ENCODE measurements around the gene LHX3. TPM values are rescaled to one million over a fixed set of nuclear protein-coding genes. Genes with fewer than 3 reads are reported as not detected.

LHX3 gene
- total RNA-seq (2021; fragmentation: NEBNext Ultra II Directional; extraction: Animal tissue kit (Norgen Biotek cat#: 25700)), result not detected in 2 replicates
- 0.02 and 0.03 TPM in 2 replicates for polyA plus RNA-seq (2011; rRNA removed)
- not detected for polyA plus RNA-seq (2011; cell fraction: cytosol; rRNA removed)
- 0.20 TPM for polyA plus RNA-seq (2011; cell fraction: nucleus; rRNA removed)
- polyA plus RNA-seq (2012, experiment 1 of 2), result not detected in 4 replicates
- polyA plus RNA-seq (2012, experiment 2 of 2), result not detected
- polyA plus RNA-seq (2013, experiment 1 of 2), result not detected
- 0.02 TPM for polyA plus RNA-seq (2013, experiment 2 of 2)
- not detected in 2 replicates for polyA minus RNA-seq (2011; rRNA and poly(A)+ RNA removed)
- not detected for polyA minus RNA-seq (2011; cell fraction: cytosol; rRNA and poly(A)+ RNA removed)
- polyA minus RNA-seq (2011; cell fraction: nucleus; rRNA and poly(A)+ RNA removed), result 0.30 TPM
- long read RNA-seq, experiment 1, result 0 reads
- long read RNA-seq, experiment 2, result 0 reads

GRCh38 chr9:136204838-136205706 is at the start of gene LHX3:
LHX3 (minus strand) TSS chr9:136205128; CDS start chr9:136205012, 116 bp downstream.
- H3K4ac ChIP-seq (replicated peaks; ENCODE audit: insufficient read length, low read depth, low read length), result no peak within 1 kb of the TSS
- TF ChIP-seq, protein P1, sequence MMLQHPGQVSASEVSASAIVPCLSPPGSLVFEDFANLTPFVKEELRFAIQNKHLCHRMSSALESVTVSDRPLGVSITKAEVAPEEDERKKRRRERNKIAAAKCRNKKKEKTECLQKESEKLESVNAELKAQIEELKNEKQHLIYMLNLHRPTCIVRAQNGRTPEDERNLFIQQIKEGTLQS (IDR thresholded peaks at IDR 0.05; ENCODE audit: insufficient read depth, low read depth, low read length), result no peak
- TF ChIP-seq KDM5A (IDR thresholded peaks at IDR 0.05; ENCODE audit: low read length) (no peak), SIRT6 (IDR thresholded peaks at IDR 0.05; ENCODE audit: low read length) (no peak), SUZ12 (IDR thresholded peaks at IDR 0.05; ENCODE audit: low read length) (peak; percentile 5; the same call in 1 of the 2 replicates), YY1 (IDR thresholded peaks at IDR 0.05; ENCODE audit: low read depth, low read length) (no peak), POLR2A (IDR thresholded peaks at IDR 0.05; ENCODE audit: control extremely low read depth in 1 of 2, low read depth in 2 of 2, low read length in 2 of 2) (no peak), KDM4A (IDR thresholded peaks at IDR 0.05; ENCODE audit: low read depth, low read length, severe bottlenecking) (no peak), CBX8 (IDR thresholded peaks at IDR 0.05; ENCODE audit: borderline replicate concordance, low read depth, low read length) (no peak)

More at GRCh38 chr9:136204838-136205706, at the start of gene LHX3:
- Histone ChIP-seq H3K23me2 (ENCODE audit: low read depth, low read length) (peaks cover 6% of the 10 kb centered on the region; the same call in 1 of the 2 replicates), H3K4me2 (ENCODE audit: insufficient read depth in 1 of 2, low read depth in 2 of 2, low read length in 2 of 2) (peak within 1 kb of the TSS; percentile 13 to 54), H3K14ac (ENCODE audit: insufficient read length) (no peak within 1 kb of the TSS), H4K20me1 (replicated peaks in 1 of 2; ENCODE audit: control insufficient read depth in 1 of 2, insufficient read depth in 2 of 2, low read length in 2 of 2) (peaks cover 27 to 56% of the 10 kb centered on the region in 2 experiments), H4K5ac (ENCODE audit: insufficient read length, low read depth, low read length) (no peak within 1 kb of the TSS), H2BK12ac (ENCODE audit: low read depth, low read length) (no peak within 1 kb of the TSS), H3K4me3 (ENCODE audit: extremely low read depth in 1 of 4, insufficient read depth in 2 of 4, low read depth in 3 of 4, low read length in 4 of 4) (peak within 1 kb of the TSS in 1 of 4 experiments; percentile 37; a peak in 1 of 8 replicates), H3K27me3 (replicated peaks in 1 of 4; ENCODE audit: control insufficient read depth in 3 of 4, extremely low read depth in 1 of 4, insufficient read depth in 3 of 4, low read length in 3 of 4) (peaks cover 47 to 61% (median 60%) of the 10 kb centered on the region in 4 experiments), H3K27ac (ENCODE audit: low read depth, low read length) (no peak within 1 kb of the TSS), H2BK5ac (ENCODE audit: low read depth, low read length) (no peak within 1 kb of the TSS), H2BK20ac (ENCODE audit: low read length) (no peak within 1 kb of the TSS), H3K79me1 (ENCODE audit: low read depth, low read length) (peaks cover 4% of the 10 kb centered on the region; the same call in 1 of the 2 replicates), H3K79me2 (ENCODE audit: control insufficient read depth in 1 of 2, insufficient read depth in 2 of 2, low read length in 2 of 2) (no peaks in the 10 kb centered on the region), H2AK5ac (ENCODE audit: low read depth, low read length) (no peak within 1 kb of the TSS), H3K23ac (ENCODE audit: insufficient read length) (no peak within 1 kb of the TSS), H2BK15ac (ENCODE audit: low read length) (no peak within 1 kb of the TSS), H2AFZ (ENCODE audit: low read length) (no peak within 1 kb of the TSS), H3K56ac (replicated peaks; ENCODE audit: insufficient read length, low read depth, low read length) (no peak within 1 kb of the TSS), H4K8ac (ENCODE audit: extremely low read depth, insufficient read depth, low read length) (peak within 1 kb of the TSS; percentile 36; the same call in 1 of the 2 replicates), H4K91ac (replicated peaks; ENCODE audit: insufficient read length, low read length) (no peak within 1 kb of the TSS), H3K4me1 (replicated peaks in 1 of 4; ENCODE audit: control insufficient read depth in 3 of 4, insufficient read depth in 4 of 4, low read length in 3 of 4) (peaks cover 2 to 9% (median 6%) of the 10 kb centered on the region in 4 experiments; a peak in 6 of 7 replicates), H2BK120ac (replicated peaks; ENCODE audit: low read depth, low read length) (no peak within 1 kb of the TSS), H3K9me3 (ENCODE audit: insufficient read depth in 2 of 2, low read depth in 1 of 2, low read length in 1 of 2) (no peaks in the 10 kb centered on the region; a peak in 1 of 4 replicates), H3K18ac (ENCODE audit: extremely low read depth, low read length) (no peak within 1 kb of the TSS), H3K36me3 (ENCODE audit: control insufficient read depth in 2 of 4, insufficient read depth in 4 of 4, low read length in 3 of 4) (peaks cover 0 to 15% (median 2%) of the 10 kb centered on the region in 4 experiments; a peak in 2 of 8 replicates), H3K9ac (replicated peaks in 1 of 4; ENCODE audit: extremely low read depth in 1 of 4, low read depth in 3 of 4, low read length in 3 of 4) (no peak within 1 kb of the TSS)
- ChIA-PET CTCF (ENCODE audit: partially characterized antibody) (interaction anchor here (0.6 to 5.0 kb wide), 11 partner anchors 12 to 581 kb away, joined by 3 to 26 read pairs (median 8); no protein-coding TSS in a partner anchor), POLR2A (ENCODE audit: partially characterized antibody) (interaction anchor here (0.9 to 4.0 kb wide), 8 partner anchors 9 to 67 kb away, joined by 3 to 17 read pairs (median 4); no protein-coding TSS in a partner anchor)
- FAIRE-seq (no peak), DNase-seq (ENCODE audit: low read depth in 1 of 2, low spot score in 2 of 2) (peak in 1 of 2 experiments; percentile 83)
- 20% methylated on average over 23 of the region's 70 CpGs; no CpG with 5 or more reads in 1 of the 2 experiments for WGBS, 2 experiments (ENCODE audit: extremely low coverage in 1 of 2, insufficient coverage in 1 of 2, insufficient read length in 1 of 2, insufficient replicate concordance in 2 of 2, low coverage in 1 of 2, low lambda C conversion rate in 2 of 2, missing lambda C conversion rate in 1 of 2)

All from H1 (cell line).